ENCODE results near the gene KCNF1.

KCNF1 gene

GRCh38 chr2:10880586-10881321, 31.0 kb upstream of the KCNF1 start:
- no peak for DNase-seq

- DNase-seq = no peak
Measured at GRCh38 chr2:10882568-10882967, 29.2 kb upstream of the KCNF1 start.

DNA sequence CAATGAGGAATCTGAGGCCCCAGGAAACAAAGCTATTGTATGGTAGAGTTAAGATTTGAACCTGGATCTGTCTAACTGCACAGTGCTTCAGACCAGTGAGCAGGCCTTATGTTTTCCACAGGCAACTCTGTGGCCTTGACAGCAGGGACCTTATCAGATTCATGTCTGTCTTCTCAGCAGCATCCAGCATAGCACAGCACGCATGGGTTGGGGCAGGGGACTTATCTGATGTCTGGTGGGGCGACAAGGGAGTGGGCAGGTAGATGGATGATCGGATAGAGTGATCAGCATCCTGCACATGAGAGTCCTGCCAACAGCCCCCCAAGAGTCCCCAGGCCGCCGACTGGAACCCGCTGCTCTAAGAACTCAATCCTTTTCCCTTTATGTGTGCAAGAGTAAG, 28.7 kb upstream of the KCNF1 start:
- no peak for DNase-seq

DNA sequence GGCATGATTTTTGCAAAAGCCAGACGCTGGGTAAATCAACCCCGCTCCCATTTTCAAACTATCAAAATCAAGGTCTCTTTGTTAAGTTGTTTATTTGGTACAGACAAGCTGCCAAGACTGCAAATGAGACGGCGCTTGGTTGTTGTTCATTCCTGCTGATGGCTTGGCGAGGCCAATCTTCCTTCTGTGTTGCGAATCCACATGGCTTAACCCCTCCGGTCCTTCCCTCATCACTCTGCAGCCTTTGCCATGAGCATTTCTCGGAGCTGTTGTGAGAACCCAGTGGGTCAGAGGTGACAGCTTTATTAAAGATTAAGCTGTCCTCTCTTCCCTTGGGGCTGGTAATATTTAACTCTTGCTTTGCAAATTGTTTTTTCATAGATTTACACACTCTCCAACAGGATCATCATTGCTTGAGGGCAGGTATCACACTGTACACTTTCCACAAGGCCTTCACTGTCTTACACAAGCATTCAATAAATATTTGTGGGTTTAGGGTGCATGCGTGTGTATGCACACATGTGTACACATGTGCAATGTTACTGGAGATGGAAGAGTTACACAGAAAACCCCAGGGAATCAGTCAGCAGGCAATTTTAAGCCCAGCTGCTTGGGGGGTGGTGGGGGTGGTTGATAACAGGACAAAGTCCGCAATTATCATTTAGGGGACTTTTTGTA, 27.8 kb upstream of the KCNF1 start:
- no peak for DNase-seq

DNA sequence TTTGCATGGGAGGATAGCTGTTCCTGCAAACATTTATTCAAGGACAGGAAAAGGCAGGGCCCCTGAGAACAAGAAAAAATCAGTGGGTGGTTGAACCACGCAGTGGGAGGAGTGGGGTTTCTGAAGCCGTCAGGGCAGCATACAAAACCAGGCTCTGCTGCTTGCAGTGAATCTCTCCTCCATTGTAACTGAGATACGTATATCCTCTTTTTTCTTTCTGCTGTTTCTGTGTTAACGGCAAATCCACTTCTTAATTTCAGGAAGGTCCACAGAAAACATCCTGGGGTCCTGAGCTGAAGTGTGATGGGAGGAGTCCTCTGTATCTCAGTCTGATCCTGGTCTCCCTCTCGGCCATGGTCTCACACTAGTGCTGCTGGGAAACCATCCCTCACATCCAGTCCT, 27.2 kb upstream of the KCNF1 start:
- no peak for DNase-seq

DNA sequence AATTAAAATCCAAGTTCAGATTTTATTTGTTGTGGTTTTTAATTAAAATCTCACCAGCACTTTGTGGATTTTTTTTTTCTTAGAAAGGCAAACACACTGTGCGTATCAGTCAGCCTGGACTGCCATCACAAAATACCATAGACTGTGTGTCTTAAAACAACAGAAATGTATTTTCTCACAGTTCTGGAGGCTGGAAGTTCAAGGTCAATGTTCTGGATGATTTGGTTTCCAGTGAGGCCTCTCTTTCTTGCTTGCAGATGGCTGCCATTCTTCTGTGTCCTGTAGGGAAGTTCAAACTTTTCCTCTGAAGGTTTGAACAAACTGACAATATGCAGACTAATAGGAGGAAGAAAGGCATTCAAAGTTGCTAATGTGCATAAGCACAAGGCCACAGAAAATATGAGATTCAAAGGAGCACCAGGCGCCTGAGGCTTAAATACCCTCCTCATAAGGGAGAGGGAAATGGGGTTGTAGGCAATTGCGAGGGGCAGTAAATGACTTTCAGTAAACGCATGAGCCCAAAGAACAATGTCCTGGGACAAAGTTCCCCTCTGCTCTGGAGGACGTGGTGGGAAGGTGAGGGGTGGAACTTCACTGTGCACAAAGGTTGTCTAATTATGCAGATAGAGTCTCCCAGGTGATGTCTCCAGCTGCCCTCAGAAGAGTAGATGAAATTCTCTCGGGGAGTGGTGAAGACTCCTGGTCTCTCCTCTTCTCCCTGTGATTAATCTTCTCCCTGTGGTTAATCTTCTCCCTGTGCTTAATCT, 26.5 kb upstream of the KCNF1 start:
- no peak for DNase-seq

- DNase-seq = no peak
Measured at GRCh38 chr2:10887476-10887875, 24.3 kb upstream of the KCNF1 start.

GRCh38 chr2:10889651-10890215, 22.0 kb upstream of the KCNF1 start:
- no peak for DNase-seq

DNA sequence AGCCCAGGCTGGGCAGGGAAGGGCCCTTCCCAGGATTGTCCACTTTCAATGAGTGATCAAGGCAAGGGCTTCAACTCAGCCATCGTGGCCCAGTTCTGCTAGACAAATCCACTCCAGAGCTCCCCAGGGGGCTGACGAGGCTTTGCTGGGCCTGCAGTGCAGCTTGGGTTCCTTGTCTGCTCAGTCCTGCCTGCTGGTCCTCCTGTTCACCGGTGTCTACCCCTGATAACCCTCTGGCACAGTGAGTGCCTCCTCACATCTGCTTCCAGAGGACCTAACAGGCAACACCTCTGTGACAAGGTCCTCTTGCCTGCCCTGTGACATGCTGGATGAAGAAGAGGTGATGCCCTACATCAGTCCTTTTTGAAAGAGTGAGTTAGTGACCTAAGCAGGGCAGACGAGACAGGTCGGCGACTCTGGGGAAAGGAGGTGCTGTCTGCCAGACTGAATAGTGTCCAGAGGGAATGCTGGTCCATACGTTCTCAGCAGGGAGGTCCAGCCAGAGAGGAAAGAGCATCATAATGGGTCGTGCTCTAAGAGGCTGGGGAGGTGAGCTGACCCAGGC, 20.9 kb upstream of the KCNF1 start:
- no peak for DNase-seq

- no peak for DNase-seq
Measured at GRCh38 chr2:10891390-10891789, 20.3 kb upstream of the KCNF1 start.

DNA sequence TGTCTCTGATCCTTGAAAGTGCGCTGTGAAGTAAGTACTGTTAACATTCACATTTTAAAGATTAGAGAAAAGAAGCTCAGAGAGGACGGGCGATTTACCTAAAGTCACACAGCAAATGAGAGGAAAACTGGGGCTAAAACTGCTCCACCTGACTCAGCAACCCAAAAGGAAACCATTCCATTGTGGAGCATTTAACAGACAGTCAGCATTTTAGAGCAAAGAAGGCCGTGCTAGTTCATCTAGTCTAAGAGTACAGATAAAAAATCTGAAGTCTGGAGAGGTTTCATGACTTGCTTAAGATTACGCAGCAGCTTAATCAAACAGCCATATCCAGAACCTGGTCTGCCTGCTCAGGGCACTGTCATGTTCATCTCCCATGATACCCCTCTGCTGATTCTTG, 19.9 kb upstream of the KCNF1 start:
- DNase-seq = no peak

DNA sequence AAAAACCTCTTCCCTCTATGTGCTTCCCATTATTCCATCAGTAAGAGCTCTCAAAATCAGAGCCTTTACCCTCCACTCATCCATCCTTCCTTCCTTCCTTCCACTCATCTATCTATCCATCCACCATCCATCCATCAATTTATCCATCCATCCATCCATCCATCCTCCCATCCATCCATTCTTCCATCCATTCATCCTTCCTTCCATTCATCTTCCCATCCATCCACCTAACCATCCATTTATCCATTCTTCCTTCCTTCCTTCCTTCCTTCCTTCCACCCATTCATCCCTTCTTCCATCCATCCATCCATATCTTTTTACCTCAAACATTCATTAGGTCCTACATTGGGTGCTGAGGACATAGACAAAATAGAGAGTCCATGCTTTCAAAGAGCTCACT, 19.4 kb upstream of the KCNF1 start:
- no peak for DNase-seq

DNA sequence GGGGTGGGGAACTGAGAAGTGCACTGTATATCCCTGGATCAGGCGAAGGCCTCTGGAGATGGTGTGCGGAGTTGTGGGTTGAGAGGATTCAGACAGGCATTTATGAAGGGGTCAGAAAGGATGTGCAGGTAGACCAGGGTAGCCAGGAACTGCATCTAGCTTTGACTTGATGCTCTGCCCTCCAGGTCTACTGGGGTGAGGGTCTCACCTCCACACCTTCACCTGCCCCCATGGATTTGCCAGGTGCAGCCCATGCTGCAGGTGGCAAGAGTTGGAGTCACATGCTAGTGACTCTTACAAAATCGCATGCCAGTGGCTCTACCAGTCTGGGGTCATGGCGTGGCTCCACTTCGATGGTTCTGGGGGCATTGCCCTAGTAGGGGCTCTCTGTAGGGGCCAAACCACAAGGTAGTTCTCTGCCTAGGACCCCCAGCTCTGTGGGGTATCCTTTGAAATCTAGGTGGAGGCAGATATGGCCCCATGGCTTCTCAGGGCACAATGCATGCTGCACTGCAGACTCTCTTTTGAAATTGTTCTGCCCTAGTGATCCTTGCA, 18.9 kb upstream of the KCNF1 start:
- DNase-seq = no peak

- no peak for DNase-seq
Measured at GRCh38 chr2:10894264-10894935, 17.3 kb upstream of the KCNF1 start.

DNA sequence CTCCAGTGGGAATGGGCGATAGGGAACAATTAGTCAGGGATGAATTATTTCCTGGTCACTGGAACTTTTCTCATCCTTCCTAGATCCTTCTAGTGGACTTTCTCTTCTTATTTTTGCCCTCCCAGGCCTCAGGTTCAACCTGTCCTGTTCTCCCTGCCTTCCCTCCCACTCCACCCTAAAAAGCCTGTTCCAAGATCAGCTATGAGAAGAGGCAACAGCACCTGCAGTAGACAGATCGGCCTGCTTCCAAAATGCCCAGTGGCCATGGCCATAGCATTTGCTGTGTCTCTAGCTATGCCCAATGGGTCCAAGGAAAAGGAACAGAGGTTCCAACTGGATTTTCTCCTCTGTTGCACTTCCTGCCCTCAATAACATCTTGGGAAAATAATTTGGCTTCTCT, 16.5 kb upstream of the KCNF1 start:
- no peak for DNase-seq

GRCh38 chr2:10897956-10898355, 13.8 kb upstream of the KCNF1 start:
- no peak for DNase-seq

DNA sequence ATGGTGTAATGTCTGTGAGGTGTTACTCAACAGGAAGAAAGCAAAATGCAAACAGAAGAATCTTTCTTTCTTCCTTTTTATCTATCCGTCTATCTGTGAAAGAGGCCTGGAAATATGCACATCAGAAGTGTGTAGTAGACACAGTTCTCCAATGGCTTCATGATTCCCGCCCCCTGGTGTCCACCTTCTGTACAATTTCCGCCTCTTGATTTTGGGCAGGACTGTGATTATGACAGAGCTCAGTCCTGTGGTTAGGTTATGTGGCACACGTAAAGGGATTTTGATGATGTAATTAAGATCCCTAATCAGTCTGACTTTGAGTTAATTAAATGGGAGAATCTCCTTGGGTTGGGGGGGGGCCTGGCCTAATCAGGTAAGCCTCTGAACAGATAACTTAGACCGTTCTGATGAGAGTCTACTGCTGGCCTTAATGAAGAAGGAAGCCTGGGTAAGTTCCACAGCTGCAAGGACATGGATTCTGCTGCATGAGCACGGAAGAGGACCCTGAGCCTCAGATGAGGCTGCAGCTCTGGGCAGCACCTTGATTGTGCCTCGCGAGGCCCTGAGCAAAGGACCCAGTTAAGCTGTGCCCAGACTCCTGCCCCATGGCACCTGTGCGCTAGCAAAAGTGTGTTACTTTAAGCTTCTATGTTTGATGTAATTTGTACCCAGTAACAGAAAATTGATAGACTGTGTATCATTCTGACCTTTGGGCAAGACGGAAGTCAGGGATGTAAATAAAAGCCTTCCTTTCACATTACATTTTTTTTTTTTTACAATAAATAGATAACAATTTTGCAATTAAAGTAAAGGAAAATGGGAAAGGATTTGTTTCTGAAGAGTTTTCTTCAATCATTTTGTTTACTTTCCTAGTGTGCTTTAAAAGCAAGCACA, 11.3 kb upstream of the KCNF1 start:
- peak in 1 of 2 donors; percentile 3 for DNase-seq

- no peak for DNase-seq
Measured at GRCh38 chr2:10901160-10901939, 10.4 kb upstream of the KCNF1 start.

DNA sequence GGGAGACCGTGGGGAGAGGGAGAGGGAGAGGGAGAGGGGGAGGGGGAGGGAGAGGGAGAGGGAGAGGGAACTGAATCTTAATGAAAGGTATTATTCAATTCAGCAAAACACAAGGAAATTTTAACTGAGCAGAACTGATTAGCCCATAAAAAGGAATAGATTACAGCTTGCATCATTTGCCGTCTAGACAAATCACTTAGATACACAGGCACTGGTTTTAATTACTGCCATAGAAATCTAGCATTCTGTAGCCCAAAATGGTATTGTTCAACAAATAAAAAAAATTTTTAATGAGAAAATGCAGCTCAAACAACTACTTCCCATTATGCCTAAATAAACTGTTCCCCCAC, 7.9 kb upstream of the KCNF1 start:
- no peak for DNase-seq

DNA sequence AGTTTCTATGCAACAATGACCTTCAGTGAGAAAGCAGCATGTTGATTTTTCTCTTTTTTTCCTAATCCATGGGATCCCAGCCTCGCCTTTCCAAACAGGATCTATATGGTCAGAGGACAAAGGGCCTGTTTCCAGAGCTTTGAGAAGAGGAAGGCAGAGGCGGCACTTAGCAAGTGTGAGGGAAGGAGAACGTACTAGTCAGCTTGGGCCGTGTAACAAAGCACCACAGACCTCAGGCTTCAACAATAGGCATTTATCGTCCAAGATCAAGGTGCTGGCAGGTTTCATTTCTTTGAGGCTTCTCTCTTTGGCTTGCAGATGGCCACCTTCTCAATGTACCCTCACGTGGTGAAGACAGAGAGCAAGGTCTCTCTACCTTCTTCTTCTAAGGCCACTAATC, 7.3 kb upstream of the KCNF1 start:
- no peak for DNase-seq

Data from CD4-positive, alpha-beta T cell treated with Interleukin-1 beta for 1 hour (primary cell).